Immature natural killer cell (primary cell): Measurements from ENCODE around the gene TRIO. TPM values are rescaled to one million over a fixed set of nuclear protein-coding genes. Genes with fewer than 3 reads are reported as not detected.

Experiments
- DNase-seq, 3 donors: peaks; one replicate each; pipeline ENCODE4 v3.0.0; 2022; ENCODE audit warnings: mixed read lengths in 1 of 3
- H3K27ac Mint-ChIP-seq, 6 donors: one replicate each; pipeline ENCODE4 v1.8.0; 2020; ENCODE audit warnings: mixed read lengths in 6 of 6, mild to moderate bottlenecking in 5 of 6, inconsistent platforms in 4 of 6, moderate library complexity in 3 of 6
- H3K27me3 Mint-ChIP-seq, 3 donors: one replicate each; pipeline ENCODE4 v1.8.0; 2020 to 2021; ENCODE audit warnings: low read depth in 3 of 3, mild to moderate bottlenecking in 3 of 3, mixed read lengths in 3 of 3, moderate library complexity in 3 of 3, inconsistent platforms in 1 of 3
- H3K36me3 Mint-ChIP-seq, 3 donors: one replicate each; pipeline ENCODE4 v1.8.0; 2020; ENCODE audit warnings: mixed read lengths in 3 of 3, inconsistent platforms in 2 of 3, mild to moderate bottlenecking in 2 of 3
- H3K4me1 Mint-ChIP-seq, 2 donors: one replicate each; pipeline ENCODE4 v1.8.0; 2020; ENCODE audit warnings: inconsistent platforms in 2 of 2, mild to moderate bottlenecking in 2 of 2, mixed read lengths in 2 of 2, moderate library complexity in 1 of 2
- H3K4me3 Mint-ChIP-seq, 5 donors: one replicate each; pipeline ENCODE4 v1.8.0; 2020; ENCODE audit warnings: mild to moderate bottlenecking in 5 of 5, mixed read lengths in 5 of 5, inconsistent platforms in 3 of 5, moderate library complexity in 3 of 5
- H3K9me3 Mint-ChIP-seq, 6 donors: one replicate each; pipeline ENCODE4 v1.8.0; 2020; ENCODE audit warnings: mild to moderate bottlenecking in 6 of 6, mixed read lengths in 6 of 6, inconsistent platforms in 4 of 6, moderate library complexity in 3 of 6
- polyA plus RNA-seq, 3 donors: library from polyadenylated mRNA; unstranded; fragments of 300-500 nt; fragmentation: Illumina TruSeq; gene quantifications; one replicate each; pipeline ENCODE4 v1.2.3, GENCODE V29; 2021

The TRIO gene
- polyA plus RNA-seq, 3 donors from 2014 or later, result 0.70 to 2.3 (median 1.2) TPM

DNA sequence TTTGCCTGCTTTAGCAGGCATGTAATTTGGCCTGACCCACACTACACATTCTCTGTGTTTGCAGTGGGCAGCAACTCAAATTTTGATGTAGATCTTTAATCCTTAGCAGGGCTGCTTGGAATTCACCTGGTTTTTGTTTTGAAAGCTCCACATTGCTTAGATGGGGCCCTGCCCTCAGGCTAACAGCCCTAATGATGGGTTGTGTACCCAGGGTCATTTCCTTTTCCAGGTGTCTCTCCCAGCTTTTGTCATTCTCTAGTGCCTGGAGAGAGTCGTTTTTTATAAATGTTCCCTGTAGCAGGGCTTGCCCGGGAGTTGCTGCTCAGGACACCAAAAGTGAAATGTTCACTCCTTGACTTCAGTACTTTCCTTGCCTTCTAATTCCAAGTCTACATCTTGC, 126.3 kb downstream of the TRIO start:
- Mint-ChIP-seq H3K27ac (no peak overlapping the region), H3K4me1 (peaks cover 6 to 13% of the 10 kb centered on the region in 2 donors), H3K4me3 (no peak overlapping the region), H3K27me3 (peaks cover 0 to 5% (median 3%) of the 10 kb centered on the region in 3 donors), H3K36me3 (no peaks in the 10 kb centered on the region), H3K9me3 (no peaks in the 10 kb centered on the region)
- DNase-seq, result no peak

DNA sequence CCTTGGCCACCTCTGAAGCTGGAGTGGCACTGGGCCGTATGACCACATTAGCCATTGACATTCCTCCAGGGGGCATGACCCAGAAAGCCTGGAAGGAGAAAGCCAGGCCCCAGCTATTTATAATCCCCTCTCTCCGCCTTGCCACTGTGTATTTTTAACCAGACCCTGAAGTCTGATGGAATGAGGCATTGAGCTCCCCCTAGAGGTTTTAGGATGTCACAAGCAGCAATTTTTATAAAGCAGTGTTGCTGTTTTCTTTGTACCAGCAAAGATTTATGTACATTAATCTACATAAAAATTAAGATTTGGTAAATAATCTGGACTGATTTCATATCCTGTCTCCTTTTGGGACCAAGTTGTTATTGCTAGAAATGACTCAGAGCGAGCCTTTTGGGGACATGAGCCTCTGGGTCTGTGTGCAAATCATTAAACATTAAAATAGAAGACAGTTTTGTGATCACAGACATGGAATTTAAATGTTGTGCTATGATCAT, 127.1 kb downstream of the TRIO start:
- peaks cover 0 to 4% of the 10 kb centered on the region in 2 donors for H3K4me1 Mint-ChIP-seq
- peak; percentile 29 to 43 (median 40) for DNase-seq
- no peaks in the 10 kb centered on the region for H3K36me3 Mint-ChIP-seq
- no peaks in the 10 kb centered on the region for H3K9me3 Mint-ChIP-seq
- H3K27ac Mint-ChIP-seq, result no peak overlapping the region
- H3K4me3 Mint-ChIP-seq, result no peak overlapping the region
- H3K27me3 Mint-ChIP-seq, result peaks cover 0 to 2% (median 0%) of the 10 kb centered on the region in 3 donors

DNA sequence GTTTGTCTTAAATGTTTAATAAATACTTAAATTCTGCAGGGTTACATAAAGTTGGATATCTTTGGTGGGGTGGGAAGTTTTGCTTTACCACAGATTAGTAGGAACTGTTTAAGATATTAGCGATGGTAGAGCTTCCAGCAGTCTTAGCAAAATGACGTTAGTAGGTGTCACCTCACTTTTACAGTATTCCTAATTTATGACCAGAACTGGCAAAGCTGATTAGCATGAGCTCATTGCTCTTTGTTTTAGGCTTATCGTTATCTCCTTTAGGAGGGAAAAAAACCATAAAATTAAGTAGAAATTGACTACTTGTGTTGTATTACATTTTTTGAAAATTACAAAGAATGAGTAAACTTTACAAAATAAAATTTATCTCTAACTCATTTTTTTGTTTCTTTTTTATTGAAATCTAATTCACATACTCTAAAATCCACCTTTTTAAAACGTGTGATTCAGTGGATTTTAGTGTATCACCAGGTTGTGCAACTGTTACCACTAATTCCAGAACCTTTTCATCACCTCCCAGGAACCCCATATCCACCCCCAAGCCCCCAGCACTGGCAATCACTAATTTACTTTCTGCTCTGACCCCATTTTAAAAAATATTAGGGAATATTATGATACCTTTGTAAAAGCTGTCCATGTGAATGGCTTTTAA, 129.5 kb downstream of the TRIO start:
- DNase-seq, result no peak
- Mint-ChIP-seq H3K27me3 (peaks cover 0 to 2% (median 0%) of the 10 kb centered on the region in 3 donors), H3K9me3 (no peaks in the 10 kb centered on the region), H3K27ac (no peak overlapping the region), H3K36me3 (no peaks in the 10 kb centered on the region), H3K4me1 (no peaks in the 10 kb centered on the region), H3K4me3 (no peak overlapping the region)

DNA sequence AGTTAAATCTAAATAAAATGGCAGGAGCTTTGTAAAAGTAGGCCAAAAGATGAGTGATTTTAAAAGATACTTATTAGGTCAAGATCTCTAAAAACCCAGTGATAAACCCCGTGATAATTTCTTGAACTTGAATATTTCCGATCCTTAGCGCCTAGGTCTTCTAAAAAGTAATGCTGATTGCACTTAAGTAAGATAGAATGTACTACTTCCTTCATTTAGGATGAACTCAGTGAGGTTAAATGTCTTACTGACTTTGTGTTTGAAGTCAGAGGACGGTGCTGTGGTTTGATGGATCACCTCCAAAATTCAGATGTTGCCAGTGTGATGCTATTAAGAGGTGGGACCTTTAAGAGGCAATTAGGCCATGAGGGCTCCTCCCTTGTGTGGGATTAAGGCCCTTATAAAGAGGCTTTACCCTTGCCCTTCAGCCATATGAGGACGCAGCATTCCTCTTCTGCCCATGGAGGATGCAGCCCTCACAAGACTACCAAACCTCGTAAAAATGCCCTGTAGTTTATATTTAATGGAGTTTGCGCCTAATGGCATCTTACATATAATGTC, 130.1 kb downstream of the TRIO start:
- no peak overlapping the region for H3K4me3 Mint-ChIP-seq
- DNase-seq, result no peak
- H3K27ac Mint-ChIP-seq, result no peak overlapping the region
- no peaks in the 10 kb centered on the region for H3K4me1 Mint-ChIP-seq
- peaks cover 0 to 2% (median 0%) of the 10 kb centered on the region in 3 donors for H3K27me3 Mint-ChIP-seq
- H3K36me3 Mint-ChIP-seq, result no peaks in the 10 kb centered on the region
- H3K9me3 Mint-ChIP-seq, result no peaks in the 10 kb centered on the region

DNA sequence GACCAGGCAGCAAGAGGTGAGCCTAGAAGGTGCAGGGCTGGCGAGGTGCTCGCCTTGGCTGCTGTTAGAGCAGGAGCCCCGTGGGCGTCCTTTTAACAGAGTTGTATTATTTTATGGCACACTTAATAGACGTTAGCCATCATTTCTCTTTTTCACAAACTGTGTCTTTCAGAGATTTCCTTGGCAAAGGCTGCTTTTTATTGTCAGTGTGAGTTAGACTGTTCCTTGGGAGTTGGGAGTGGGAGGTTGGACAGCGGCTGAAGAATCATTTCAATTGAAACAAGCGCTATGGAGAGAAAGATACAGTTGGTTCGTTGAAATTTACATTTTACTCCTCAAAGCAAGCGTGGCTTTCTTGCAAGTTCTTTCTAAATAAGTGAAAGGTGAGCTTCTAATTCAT, 133.2 kb downstream of the TRIO start:
- H3K27ac Mint-ChIP-seq, result no peak overlapping the region
- H3K4me3 Mint-ChIP-seq, result no peak overlapping the region
- peaks cover 0 to 4% (median 0%) of the 10 kb centered on the region in 3 donors for H3K36me3 Mint-ChIP-seq
- no peaks in the 10 kb centered on the region for H3K9me3 Mint-ChIP-seq
- H3K27me3 Mint-ChIP-seq, result no peaks in the 10 kb centered on the region
- DNase-seq, result no peak
- no peaks in the 10 kb centered on the region for H3K4me1 Mint-ChIP-seq

DNA sequence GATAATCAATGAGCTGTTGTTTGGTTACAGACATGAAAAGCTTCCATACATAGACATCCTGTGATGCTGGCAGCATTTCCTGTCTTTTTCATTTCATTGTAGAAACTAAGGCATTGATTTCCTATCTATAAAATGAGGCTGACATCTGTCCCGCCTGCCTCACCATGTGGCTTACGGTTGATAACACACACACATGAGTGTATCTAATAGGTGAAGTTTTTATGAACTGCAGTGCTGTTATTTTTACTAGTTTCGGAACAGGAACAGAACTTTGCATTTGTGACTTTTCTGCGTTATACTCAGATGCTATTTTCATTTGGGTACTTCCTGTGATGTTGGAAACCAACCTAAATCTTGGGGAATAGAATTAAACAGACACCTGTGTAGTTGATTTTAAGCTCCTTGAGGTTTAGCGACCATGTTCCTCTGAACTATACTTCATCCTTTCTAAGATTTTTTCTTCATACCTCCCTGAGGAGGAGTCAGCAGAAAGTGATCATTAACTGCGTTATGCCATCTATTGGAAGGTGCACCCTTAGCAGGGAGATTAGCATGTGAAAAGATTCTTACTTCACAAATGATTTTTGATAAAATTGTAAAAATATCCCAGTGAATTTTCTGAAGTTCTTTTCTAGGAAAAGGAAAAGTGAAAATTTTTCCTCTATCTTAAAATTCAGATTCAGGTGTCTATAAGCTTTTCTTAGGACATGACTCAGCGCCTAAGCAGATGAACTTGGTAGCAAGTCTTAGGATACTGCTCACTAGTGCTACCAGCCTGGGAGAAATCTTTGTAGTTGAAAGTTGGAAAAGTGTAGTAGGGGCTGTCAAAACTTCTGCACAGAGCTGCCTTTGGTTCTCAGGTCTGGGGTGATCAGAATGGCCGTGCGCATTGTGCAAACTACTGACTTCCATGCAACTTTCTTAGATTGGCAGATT, 134.5 kb downstream of the TRIO start:
- no peak overlapping the region for H3K4me3 Mint-ChIP-seq
- no peaks in the 10 kb centered on the region for H3K27me3 Mint-ChIP-seq
- H3K36me3 Mint-ChIP-seq, result peaks cover 0 to 4% (median 0%) of the 10 kb centered on the region in 3 donors
- DNase-seq, result no peak
- peaks cover 4% of the 10 kb centered on the region in 2 donors for H3K4me1 Mint-ChIP-seq
- H3K9me3 Mint-ChIP-seq, result no peaks in the 10 kb centered on the region
- no peak overlapping the region for H3K27ac Mint-ChIP-seq

DNA sequence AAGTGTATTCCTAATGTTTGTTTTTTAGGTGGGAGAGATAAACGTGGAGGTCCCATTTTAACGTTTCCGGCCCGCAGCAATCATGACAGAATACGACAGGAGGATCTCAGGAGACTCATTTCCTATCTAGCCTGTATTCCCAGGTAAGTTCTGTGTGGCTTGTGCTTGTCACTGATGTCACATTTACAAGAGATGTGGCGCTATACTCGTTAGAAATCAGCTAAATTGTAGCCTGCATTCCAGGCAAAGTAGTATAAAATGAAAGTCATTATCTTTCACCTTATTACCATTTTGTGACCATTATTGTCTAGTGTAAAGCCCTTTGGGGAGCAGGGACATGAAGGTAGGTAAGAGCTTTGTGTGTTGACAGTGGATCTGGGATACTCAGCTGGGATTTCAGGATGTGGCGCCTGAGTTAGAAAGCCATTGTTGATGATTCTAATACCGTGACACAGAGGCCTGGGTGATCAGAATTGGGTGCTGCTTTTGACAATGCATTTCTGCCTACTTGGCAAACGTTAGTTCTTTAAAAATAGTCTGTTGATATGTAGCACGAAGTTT, 137.2 kb downstream of the TRIO start:
- Mint-ChIP-seq H3K4me3 (no peak overlapping the region), H3K4me1 (peaks cover 4% of the 10 kb centered on the region in 2 donors), H3K9me3 (no peaks in the 10 kb centered on the region), H3K27ac (no peak overlapping the region), H3K27me3 (no peaks in the 10 kb centered on the region), H3K36me3 (peaks cover 0 to 4% (median 0%) of the 10 kb centered on the region in 3 donors)
- DNase-seq, result no peak

DNA sequence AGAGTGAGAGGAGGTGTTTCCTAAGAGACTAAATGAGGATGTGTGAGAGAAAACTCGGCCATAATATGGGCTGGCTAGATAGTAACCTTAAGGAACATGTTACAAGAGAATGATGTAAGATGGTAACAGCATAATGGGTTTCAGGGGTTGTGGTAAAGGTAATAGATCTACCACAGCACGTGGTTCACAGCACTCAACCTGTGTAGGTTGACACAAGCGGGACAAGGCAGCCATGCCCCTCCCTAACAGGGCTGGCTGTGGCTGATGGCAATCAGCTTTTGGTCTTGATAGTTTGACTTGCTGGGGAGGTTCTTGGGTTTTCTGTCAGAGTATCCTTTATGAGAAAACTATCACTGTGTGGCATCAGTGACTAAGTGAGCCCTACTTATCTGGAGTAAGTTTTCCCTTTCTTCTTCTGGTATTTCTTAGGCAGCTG, 138.6 kb downstream of the TRIO start:
- H3K4me3 Mint-ChIP-seq, result no peak overlapping the region
- no peak overlapping the region for H3K27ac Mint-ChIP-seq
- DNase-seq, result no peak
- H3K27me3 Mint-ChIP-seq, result no peaks in the 10 kb centered on the region
- peaks cover 0 to 4% (median 0%) of the 10 kb centered on the region in 3 donors for H3K36me3 Mint-ChIP-seq
- no peaks in the 10 kb centered on the region for H3K9me3 Mint-ChIP-seq
- H3K4me1 Mint-ChIP-seq, result peaks cover 4% of the 10 kb centered on the region in 2 donors

DNA sequence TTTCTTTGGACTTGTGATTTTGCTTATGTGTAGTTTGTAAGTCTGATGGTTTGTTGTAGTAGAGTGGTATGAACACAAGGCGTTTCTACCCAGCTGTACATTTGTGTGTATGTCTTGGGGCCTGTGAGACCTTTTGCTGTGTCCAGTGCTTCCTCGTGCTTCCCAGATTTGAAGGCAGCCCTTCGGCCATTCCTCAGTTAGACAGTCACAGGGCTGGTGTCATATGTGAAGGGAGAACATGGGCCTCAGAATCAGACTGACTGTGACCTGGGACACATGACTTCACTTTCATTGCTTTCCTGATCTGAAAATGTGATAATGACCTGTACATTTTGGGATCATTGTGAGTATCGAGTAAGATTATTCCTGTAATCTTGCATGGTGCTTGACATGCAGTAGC, 140.0 kb downstream of the TRIO start:
- Mint-ChIP-seq H3K27ac (no peak overlapping the region), H3K4me1 (peaks cover 4% of the 10 kb centered on the region in 2 donors), H3K36me3 (peaks cover 0 to 4% (median 0%) of the 10 kb centered on the region in 3 donors), H3K4me3 (no peak overlapping the region), H3K27me3 (no peaks in the 10 kb centered on the region), H3K9me3 (no peaks in the 10 kb centered on the region)
- no peak for DNase-seq

DNA sequence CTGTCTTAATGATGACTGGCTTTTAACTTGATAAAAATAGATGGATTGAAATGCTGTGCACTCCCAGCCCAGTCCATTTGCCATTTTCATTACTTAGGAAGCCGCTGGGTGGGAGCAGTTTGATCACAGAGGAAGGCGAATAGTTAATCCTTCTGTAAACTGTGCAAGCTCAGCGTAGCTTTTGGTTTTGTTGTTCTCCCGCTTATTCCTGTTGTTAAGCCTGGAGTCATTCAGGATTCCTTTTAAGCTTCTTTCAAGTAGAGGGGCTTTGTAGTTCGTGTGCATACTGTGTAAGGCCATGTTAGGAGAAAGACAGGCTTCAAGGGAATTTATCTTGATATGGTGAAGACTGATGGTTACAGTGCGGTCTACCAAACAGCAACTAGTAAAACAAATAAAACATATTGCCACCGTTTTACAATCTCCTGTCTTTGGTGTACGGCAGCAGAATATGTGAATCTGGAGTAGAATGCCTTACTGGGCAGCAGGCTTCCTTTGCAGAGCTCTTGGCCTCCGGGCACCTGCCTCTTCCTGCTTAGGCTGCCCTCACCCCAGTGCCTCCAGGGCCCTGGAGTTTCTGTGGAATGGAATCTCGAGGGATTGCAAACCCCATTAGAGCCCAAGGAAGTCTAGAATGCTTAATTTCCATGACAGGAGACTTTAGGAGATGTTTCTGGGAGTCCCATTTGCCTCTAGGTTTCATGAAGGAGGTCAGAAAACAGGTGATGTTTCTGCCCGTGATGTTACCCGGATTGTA, 141.4 kb downstream of the TRIO start:
- Mint-ChIP-seq H3K36me3 (peaks cover 0 to 4% (median 4%) of the 10 kb centered on the region in 3 donors), H3K9me3 (no peaks in the 10 kb centered on the region), H3K27ac (no peak overlapping the region), H3K4me1 (peaks cover 4% of the 10 kb centered on the region in 2 donors), H3K27me3 (no peaks in the 10 kb centered on the region), H3K4me3 (no peak overlapping the region)
- no peak for DNase-seq

DNA sequence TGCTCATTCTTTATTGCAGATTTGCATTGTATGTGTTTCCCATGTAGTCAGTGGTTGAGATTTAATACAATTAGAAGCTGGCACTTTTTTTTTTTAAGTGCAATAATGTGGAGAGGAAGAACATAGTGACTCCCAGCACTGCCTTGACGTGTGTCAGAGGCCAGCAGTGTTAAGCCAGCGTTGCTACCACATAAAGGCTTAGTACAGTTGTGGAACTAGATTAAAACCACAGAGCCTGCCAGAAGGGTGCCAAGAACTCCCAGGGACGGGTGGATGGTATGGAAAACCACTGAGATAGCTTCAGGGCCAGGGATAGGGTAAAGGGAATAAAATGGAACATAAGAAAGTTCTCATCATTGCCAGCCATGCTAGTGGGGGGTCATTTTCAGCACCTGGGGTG, 142.9 kb downstream of the TRIO start:
- Mint-ChIP-seq H3K4me1 (peaks cover 4% of the 10 kb centered on the region in 2 donors), H3K27ac (no peak overlapping the region), H3K9me3 (no peaks in the 10 kb centered on the region), H3K36me3 (peaks cover 4 to 9% (median 8%) of the 10 kb centered on the region in 3 donors), H3K27me3 (no peaks in the 10 kb centered on the region), H3K4me3 (no peak overlapping the region)
- DNase-seq, result no peak

DNA sequence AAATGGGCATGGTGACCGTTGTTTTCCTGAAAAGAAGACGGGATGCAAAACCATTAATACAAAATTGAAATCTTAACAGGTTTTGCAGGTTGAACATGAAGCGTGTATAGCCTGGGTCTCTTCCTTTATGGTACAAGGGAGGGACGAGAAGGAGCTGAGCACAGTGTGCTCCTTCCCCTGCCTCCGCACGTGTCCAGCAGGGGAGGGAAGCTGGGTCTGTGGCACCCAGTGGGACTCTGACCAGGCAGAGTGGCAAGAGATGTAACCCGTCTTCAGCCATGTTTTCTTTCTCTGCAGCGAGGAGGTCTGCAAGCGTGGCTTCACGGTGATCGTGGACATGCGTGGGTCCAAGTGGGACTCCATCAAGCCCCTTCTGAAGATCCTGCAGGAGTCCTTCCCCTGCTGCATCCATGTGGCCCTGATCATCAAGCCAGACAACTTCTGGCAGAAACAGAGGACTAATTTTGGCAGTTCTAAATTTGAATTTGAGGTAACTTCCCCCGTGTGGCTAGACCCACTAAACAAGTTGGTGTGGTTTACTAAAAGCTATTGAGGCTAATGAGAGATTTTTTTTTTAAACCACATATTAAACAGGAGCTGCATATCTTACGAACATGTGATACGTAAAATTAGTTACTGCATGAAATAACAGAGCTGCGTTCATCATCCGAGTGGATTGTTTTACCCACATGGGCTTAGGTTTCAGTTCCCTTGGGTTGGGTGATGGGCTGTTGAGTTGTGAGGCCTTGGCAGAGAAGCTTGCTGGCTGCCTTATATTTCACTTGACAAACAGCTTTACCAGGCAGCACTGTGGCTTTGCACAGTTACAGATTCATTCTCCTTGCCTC, 143.7 kb downstream of the TRIO start:
- Mint-ChIP-seq H3K36me3 (peaks cover 4 to 12% (median 9%) of the 10 kb centered on the region in 3 donors), H3K4me3 (no peak overlapping the region), H3K4me1 (peaks cover 0 to 1% of the 10 kb centered on the region in 2 donors), H3K27ac (no peak overlapping the region), H3K27me3 (no peaks in the 10 kb centered on the region), H3K9me3 (no peaks in the 10 kb centered on the region)
- DNase-seq, result no peak
